NCI-H460 (cell line): ENCODE data around the gene LMTK2. TPM values are rescaled to one million over a fixed set of nuclear protein-coding genes. Genes with fewer than 3 reads are reported as not detected.

Experiments used
- DNase-seq: peaks from one replicate; pipeline ENCODE4 v3.0.0-alpha.2; 2016; ENCODE audit warnings: low read depth; ENCODE audit errors: extremely low read depth
- total RNA-seq: library from RNA; depleted of rRNA; stranded (reverse); fragments of >200 nt; shearing (Covaris generic); gene quantifications from 2 replicates; pipeline ENCODE4 v1.2.3, GENCODE V29; 2014

Gene LMTK2
- total RNA-seq, 1 experiment from 2014 or later: 12.0 TPM

- no peak for DNase-seq
Measured at GRCh38 chr7:98231493-98232262, 125.0 kb downstream of the LMTK2 start.

- DNase-seq: no peak
Measured at GRCh38 chr7:98232263-98232585, 125.6 kb downstream of the LMTK2 start.

GRCh38 chr7:98232799-98233198 lies 126.1 kb downstream of the LMTK2 start:
- DNase-seq: no peak

GRCh38 chr7:98233219-98234070 lies 126.8 kb downstream of the LMTK2 start:
- no peak for DNase-seq

- no peak for DNase-seq
Measured at GRCh38 chr7:98234429-98235147, 127.9 kb downstream of the LMTK2 start.

- no peak for DNase-seq
Measured at GRCh38 chr7:98235901-98236300, 129.2 kb downstream of the LMTK2 start.

- DNase-seq: no peak
Measured at GRCh38 chr7:98236355-98237185, 129.9 kb downstream of the LMTK2 start.

- DNase-seq: no peak
Measured at GRCh38 chr7:98238076-98238475, 131.4 kb downstream of the LMTK2 start.

GRCh38 chr7:98238976-98239375 lies 132.3 kb downstream of the LMTK2 start:
- DNase-seq: no peak

- DNase-seq: peak; percentile 45
Measured at GRCh38 chr7:98240961-98241673, 134.5 kb downstream of the LMTK2 start.

- no peak for DNase-seq
Measured at GRCh38 chr7:98241674-98242241, 135.1 kb downstream of the LMTK2 start.

GRCh38 chr7:98242342-98242741 lies 135.7 kb downstream of the LMTK2 start:
- no peak for DNase-seq

- DNase-seq: no peak
Measured at GRCh38 chr7:98242934-98243333, 136.3 kb downstream of the LMTK2 start.

- no peak for DNase-seq
Measured at GRCh38 chr7:98244871-98245270, 138.2 kb downstream of the LMTK2 start.

GRCh38 chr7:98248156-98248555 lies 141.5 kb downstream of the LMTK2 start:
- DNase-seq: no peak

- DNase-seq: no peak
Measured at GRCh38 chr7:98249106-98249505, 142.4 kb downstream of the LMTK2 start.

- DNase-seq: no peak
Measured at GRCh38 chr7:98250789-98251188, 144.1 kb downstream of the LMTK2 start.

- no peak for DNase-seq
Measured at GRCh38 chr7:98251231-98251600, 144.6 kb downstream of the LMTK2 start.

GRCh38 chr7:98251601-98252424 lies 145.2 kb downstream of the LMTK2 start, which contains the start of gene TECPR1:
TECPR1 (minus strand) TSS chr7:98252232; CDS start chr7:98246146, 6,086 bp downstream.
- DNase-seq: peak; percentile 88
